Suppressor macrophage (primary cell): Measurements from ENCODE around the gene CCDC171.

Experiments used
- DNase-seq, 4 experiments: peaks; one replicate each; pipeline ENCODE4 v3.0.0-alpha.2; 2020 to 2022

Gene CCDC171

GRCh38 chr9:16002816-16003215 lies 450.0 kb downstream of the CCDC171 start:
- DNase-seq = no peak

GRCh38 chr9:16003785-16004184 lies 450.9 kb downstream of the CCDC171 start:
- DNase-seq = no peak

- no peak for DNase-seq
Measured at GRCh38 chr9:16004613-16005012, 451.8 kb downstream of the CCDC171 start.

GRCh38 chr9:16010221-16010620 lies 457.4 kb downstream of the CCDC171 start:
- no peak for DNase-seq

GRCh38 chr9:16012621-16013020 lies 459.8 kb downstream of the CCDC171 start:
- no peak for DNase-seq

- DNase-seq = no peak
Measured at GRCh38 chr9:16013366-16013765, 460.5 kb downstream of the CCDC171 start.

- DNase-seq = no peak
Measured at GRCh38 chr9:16013826-16014225, 461.0 kb downstream of the CCDC171 start.

- no peak for DNase-seq
Measured at GRCh38 chr9:16022228-16022627, 469.4 kb downstream of the CCDC171 start.

GRCh38 chr9:16023446-16023845 lies 470.6 kb downstream of the CCDC171 start:
- DNase-seq = no peak
